Small intestine (tissue), 4 donors: ENCODE measurements around the gene CD8A. TPM values are rescaled to one million over a fixed set of nuclear protein-coding genes. Genes with fewer than 3 reads are reported as not detected.

ENCODE experiments used
- polyA plus RNA-seq, 4 donors: library from polyadenylated mRNA; stranded (reverse) in 3 of 4; unstranded in 1 of 4; fragments of 200-250 nt in 3 of 4; fragments of 120-200 nt in 1 of 4; gene quantifications; one replicate each; pipeline versions ENCODE4 v1.2.1 to v1.2.3, GENCODE V29; 2013
- donor health status: healthy with polysubstance abuse.
- donor health status: Bipolar disorder and iron deficiency.
- donor health status: healthy.

Gene CD8A
- polyA plus RNA-seq, 4 donors, result 1.8 to 13.0 (median 2.8) TPM

Other genes starting within 250 kb of the CD8A start
- gene CHMP3, start 227.5 kb downstream of the CD8A start, polyA plus RNA-seq, result 100 to 1,000 TPM; 107 to 125 (median 119) TPM
- gene RNF103, start 167.0 kb downstream of the CD8A start, polyA plus RNA-seq, result 10 to 100 TPM; 22.0 to 52.3 (median 32.7) TPM
- gene RMND5A, start 70.6 kb downstream of the CD8A start, polyA plus RNA-seq, result 10 to 100 TPM; 13.5 to 63.5 (median 19.8) TPM
- 10 to 100 TPM in 2 of 4 donors, 1 to 10 TPM in 2; 2.2 to 56.0 (median 7.7) TPM for gene CD8B, start 71.0 kb upstream of the CD8A start, polyA plus RNA-seq
- 10 to 100 TPM in 1 of 4 donors, under 1 TPM in 2, not detected in 1; 0.54 to 17.8 (median 0.87) TPM for gene RGPD1, start 151.2 kb upstream of the CD8A start, polyA plus RNA-seq
- gene PLGLB1, start 230.9 kb upstream of the CD8A start, polyA plus RNA-seq, result 1 to 10 TPM in 3 of 4 donors, not detected in 1; 1.2 to 7.7 (median 4.0) TPM